Hippocampal formation (tissue), 2 donors: ENCODE results near the gene SACS.
A peak's percentile ranks its signal among the peaks of the same experiment; 100 is the strongest.

ENCODE experiments used
- DNase-seq, 2 donors: peaks; one replicate each; lab custom pipeline; 2025; lab: John Stamatoyannopoulos, UW

Gene SACS

GRCh38 chr13:23433171-23434153 lies at the start of gene SACS:
SACS (minus strand) TSS chr13:23433702; CDS start chr13:23411239, 22,463 bp downstream.
- DNase-seq = peak; percentile 47 to 63

DNA sequence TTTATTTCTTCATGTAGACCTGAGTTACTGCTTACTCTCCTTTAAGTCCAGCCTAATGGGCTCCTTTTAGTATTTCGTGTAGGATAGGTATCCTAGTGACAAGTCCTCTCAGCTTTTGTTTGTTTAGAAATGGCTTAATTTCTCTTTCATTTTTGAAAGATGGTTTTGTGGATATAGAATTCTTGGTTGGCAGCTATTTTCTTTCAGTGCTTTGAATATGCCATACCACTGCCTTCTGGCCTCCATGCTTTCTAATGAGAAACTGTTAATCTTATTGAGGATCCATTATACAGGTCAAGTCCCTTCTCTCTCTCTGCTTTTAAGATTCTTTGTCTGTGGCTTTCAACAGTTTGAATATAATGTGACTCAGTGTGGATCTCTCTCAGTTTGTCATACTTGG lies 46.8 kb upstream of the SACS start:
- no peak for DNase-seq

- DNase-seq = no peak
These were observed 43.6 kb upstream of the SACS start for GRCh38 chr13:23477101-23477500.

- no peak for DNase-seq
These were observed 39.7 kb upstream of the SACS start for GRCh38 chr13:23473221-23473620.

DNA sequence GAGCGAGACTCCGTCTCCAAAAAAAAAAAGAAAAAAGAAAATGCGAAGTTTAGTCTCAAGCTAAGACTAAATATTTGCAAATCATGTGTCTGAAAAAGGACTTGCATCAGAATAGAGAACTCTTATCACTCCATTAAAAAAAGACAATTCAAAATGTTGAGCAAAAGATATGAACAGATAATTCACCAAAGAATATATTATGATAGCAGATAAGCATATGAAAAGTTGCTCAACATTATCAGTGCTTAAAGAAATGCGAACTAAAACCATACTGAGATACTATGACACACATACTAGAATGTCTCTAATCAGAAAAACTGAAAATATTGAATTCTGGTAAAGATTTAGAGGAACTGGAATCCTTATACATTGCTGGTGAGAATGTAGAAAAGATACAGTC lies 38.7 kb upstream of the SACS start:
- DNase-seq = no peak

GRCh38 chr13:23470790-23471614 lies 37.5 kb upstream of the SACS start:
- DNase-seq = peak in 1 of 2 donors; percentile 16

GRCh38 chr13:23469951-23470421 lies 36.5 kb upstream of the SACS start:
- no peak for DNase-seq

DNA sequence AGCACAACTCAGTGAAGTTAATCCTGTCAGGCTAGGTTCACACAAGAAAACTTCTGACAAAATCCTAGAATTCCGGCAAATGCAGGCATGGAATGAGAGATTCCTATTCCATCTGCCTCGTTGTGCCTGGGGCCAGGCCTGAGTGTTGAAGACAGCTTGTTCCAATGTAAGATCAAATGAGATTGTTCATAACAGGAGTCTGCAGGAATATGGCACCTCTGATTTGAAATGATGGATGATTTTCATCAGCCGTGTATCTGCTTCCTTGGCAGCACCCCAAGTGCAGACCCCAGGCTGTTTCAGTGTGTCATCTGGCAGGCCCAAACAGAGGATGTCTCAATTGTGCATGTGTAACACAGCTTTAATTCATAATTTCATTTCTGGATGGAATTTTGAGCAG lies 35.3 kb upstream of the SACS start:
- DNase-seq = no peak

DNA sequence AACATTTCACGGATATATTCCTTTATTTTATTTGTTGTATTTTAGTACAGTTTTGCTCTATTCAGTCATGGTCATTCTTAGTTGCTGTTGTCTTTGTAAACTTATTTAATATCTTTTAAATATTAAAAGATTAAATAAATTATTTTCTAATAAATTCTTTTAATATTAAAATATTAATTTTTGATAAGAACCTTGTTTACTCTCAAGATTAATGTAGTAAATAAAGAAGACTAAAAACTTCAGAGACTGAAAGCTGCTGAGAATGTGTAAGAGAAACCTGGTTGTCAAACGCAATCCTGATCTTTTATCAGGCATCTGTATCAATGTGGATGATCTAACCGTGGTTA lies 34.4 kb upstream of the SACS start:
- DNase-seq = no peak

DNA sequence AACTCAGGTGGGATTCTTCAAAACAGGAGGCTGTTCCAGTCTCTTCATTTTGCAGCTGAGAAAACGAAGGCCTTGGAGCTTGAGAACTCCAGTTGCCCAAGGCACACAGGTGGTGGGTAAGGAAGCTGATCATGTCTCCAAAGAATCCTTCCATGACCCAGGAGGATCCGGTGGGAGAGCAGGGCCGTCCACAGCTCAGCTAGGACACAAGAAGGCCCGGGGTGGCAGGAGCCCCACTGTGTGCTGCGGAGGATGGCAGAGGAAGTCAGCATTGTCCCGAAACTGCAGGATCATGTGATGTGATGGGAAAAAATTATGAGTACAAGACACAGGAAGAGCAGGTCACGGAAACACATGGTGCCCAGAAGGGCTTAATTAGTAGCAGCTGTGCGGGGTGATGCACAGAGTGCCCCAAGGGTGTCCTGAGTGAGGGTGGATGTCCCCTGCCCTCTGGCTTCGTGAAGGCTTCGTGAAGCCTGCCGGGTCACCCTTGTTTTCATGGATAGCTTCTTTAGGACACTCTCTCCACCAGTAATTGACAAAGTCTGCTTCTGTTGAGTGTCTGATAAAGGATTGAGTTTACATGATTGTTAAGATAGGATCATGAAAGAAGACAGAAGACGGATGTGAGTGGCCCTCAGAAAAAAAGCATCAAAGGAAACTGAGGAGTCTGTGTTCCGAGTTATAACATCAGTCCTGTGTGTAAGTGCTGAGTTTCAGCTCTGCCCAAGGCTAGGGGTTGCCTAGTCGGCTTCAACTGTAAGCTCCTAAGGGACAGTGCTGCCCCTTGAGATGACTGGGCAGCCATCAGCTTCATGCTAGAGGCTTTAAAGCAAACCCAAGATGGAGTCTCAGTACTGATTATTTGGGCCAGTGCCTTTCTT lies 33.8 kb upstream of the SACS start:
- no peak for DNase-seq

- DNase-seq = peak; percentile 80 to 87
These were observed 32.9 kb upstream of the SACS start for GRCh38 chr13:23466144-23467002.

- DNase-seq = no peak
These were observed 30.2 kb upstream of the SACS start for GRCh38 chr13:23463661-23464060.

GRCh38 chr13:23462815-23463559 lies 29.5 kb upstream of the SACS start:
- no peak for DNase-seq

- DNase-seq = no peak
These were observed 28.0 kb upstream of the SACS start for GRCh38 chr13:23461544-23461943.

DNA sequence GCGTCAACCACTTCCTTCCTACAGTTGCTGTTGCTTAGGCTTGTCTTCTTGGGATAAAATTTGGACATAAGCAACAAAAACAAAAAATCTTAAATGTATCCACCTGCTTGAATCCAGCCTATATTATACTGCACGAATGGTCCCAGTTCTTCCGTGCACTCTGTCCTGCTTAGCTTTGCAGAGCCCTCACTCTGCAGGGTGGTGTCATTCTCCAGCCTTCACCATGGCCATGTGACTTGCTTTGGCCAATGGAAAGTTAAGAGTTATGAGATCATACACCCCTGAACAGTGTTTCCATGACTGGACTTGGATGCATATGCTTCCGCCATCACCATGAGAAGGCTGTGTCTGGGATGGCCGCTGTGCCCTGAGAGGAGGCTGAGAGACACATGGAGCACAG lies 27.4 kb upstream of the SACS start:
- no peak for DNase-seq

DNA sequence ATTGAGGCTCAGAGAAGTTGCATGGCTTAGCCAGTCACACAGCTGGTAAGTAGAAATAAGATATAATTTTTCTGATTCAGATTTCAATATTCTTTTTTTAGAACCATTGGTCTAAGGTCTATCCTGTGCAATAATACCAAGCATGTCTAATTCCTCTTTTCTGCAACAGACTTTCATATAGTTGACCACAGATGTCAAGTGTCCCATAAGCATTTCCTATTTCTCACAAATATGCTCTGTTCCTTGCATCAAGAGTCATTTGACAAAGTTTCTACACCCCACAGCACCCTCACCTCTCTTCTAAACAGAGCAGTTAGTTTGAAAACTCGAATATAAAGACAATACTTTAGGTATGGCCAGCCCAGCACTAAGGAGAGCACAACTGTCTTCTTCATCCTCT lies 26.8 kb upstream of the SACS start:
- no peak for DNase-seq

- DNase-seq = no peak
These were observed 25.5 kb upstream of the SACS start for GRCh38 chr13:23458989-23459388.

GRCh38 chr13:23456437-23457210 lies 23.1 kb upstream of the SACS start:
- DNase-seq = no peak
